Neural progenitor cell (in vitro differentiated cells): ENCODE measurements around the gene MAGI2.

ENCODE experiments used
- EZH2phosphoT487 ChIP-seq: fragments of 200-600 bp; sonication (generic); IDR thresholded peaks from 2 replicates; pipeline ENCODE4 v1.6.1; 2017; ENCODE audit warnings: antibody characterized with exemption
- TF ChIP-seq, protein P1 (sequence below): fragments of 200-600 bp; sonication (generic); IDR thresholded peaks from 2 replicates; pipeline ENCODE4 v1.5.1; 2017; ENCODE audit warnings: antibody characterized with exemption, mild to moderate bottlenecking

- TF ChIP-seq, protein P1, sequence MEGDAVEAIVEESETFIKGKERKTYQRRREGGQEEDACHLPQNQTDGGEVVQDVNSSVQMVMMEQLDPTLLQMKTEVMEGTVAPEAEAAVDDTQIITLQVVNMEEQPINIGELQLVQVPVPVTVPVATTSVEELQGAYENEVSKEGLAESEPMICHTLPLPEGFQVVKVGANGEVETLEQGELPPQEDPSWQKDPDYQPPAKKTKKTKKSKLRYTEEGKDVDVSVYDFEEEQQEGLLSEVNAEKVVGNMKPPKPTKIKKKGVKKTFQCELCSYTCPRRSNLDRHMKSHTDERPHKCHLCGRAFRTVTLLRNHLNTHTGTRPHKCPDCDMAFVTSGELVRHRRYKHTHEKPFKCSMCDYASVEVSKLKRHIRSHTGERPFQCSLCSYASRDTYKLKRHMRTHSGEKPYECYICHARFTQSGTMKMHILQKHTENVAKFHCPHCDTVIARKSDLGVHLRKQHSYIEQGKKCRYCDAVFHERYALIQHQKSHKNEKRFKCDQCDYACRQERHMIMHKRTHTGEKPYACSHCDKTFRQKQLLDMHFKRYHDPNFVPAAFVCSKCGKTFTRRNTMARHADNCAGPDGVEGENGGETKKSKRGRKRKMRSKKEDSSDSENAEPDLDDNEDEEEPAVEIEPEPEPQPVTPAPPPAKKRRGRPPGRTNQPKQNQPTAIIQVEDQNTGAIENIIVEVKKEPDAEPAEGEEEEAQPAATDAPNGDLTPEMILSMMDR: no peak
- TF ChIP-seq EZH2phosphoT487: no peak
Measured at GRCh38 chr7:78499971-78500370, 953.5 kb downstream of the MAGI2 start.
